ENCODE measurements around the gene GZF1.

GRCh38 chr20:23332467-23332866 lies 29.5 kb upstream of the GZF1 start:
- TF ChIP-seq, protein P1, sequence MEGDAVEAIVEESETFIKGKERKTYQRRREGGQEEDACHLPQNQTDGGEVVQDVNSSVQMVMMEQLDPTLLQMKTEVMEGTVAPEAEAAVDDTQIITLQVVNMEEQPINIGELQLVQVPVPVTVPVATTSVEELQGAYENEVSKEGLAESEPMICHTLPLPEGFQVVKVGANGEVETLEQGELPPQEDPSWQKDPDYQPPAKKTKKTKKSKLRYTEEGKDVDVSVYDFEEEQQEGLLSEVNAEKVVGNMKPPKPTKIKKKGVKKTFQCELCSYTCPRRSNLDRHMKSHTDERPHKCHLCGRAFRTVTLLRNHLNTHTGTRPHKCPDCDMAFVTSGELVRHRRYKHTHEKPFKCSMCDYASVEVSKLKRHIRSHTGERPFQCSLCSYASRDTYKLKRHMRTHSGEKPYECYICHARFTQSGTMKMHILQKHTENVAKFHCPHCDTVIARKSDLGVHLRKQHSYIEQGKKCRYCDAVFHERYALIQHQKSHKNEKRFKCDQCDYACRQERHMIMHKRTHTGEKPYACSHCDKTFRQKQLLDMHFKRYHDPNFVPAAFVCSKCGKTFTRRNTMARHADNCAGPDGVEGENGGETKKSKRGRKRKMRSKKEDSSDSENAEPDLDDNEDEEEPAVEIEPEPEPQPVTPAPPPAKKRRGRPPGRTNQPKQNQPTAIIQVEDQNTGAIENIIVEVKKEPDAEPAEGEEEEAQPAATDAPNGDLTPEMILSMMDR (IDR thresholded peaks at IDR 0.05) = no peak
- no peak for TF ChIP-seq POLR2A (IDR thresholded peaks at IDR 0.05)

Data from adrenal gland (tissue), 5 donors.